H1 (cell line): Measurements from ENCODE around the gene F2.

Experiments used
- CEBPB ChIP-seq: IDR thresholded peaks from 2 replicates; pipeline ENCODE4 v1.6.1; 2012; ENCODE audit warnings: low read depth, low read length
- CTCF ChIP-seq, 3 experiments: IDR thresholded peaks; 1 replicate in 2 of 3; 2 replicates in 1 of 3; pipeline versions ENCODE4 v1.5.1 to v1.6.1; 2011; ENCODE audit warnings: low read length in 3 of 3, mild to moderate bottlenecking in 3 of 3, inconsistent platforms in 2 of 3, low read depth in 1 of 3, moderate library complexity in 1 of 3; ENCODE audit not compliant: insufficient read depth in 1 of 3; ENCODE audit errors: control extremely low read depth in 1 of 3
- KDM5A ChIP-seq: fragments of 200-600 bp; IDR thresholded peaks from 2 replicates; pipeline ENCODE4 v1.7.1; 2012; ENCODE audit warnings: mild to moderate bottlenecking, low read length, inconsistent platforms, mixed read lengths
- POLR2A ChIP-seq, 2 experiments: IDR thresholded peaks; 1 replicate in 1 of 2; 2 replicates in 1 of 2; pipeline ENCODE4 v1.6.1; 2011; ENCODE audit warnings: low read depth in 2 of 2, low read length in 2 of 2, mild to moderate bottlenecking in 2 of 2; ENCODE audit errors: control extremely low read depth in 1 of 2
- RAD21 ChIP-seq, 2 experiments: IDR thresholded peaks in 1 of 2; conservative IDR thresholded peaks in 1 of 2; 2 replicates each; pipeline ENCODE4 v1.6.1; 2011; ENCODE audit warnings: low read depth in 2 of 2, low read length in 2 of 2, improper control_type of control experiment in 1 of 2, inconsistent platforms in 1 of 2, mild to moderate bottlenecking in 1 of 2, moderate library complexity in 1 of 2
- RBBP5 ChIP-seq: IDR thresholded peaks from 2 replicates; pipeline ENCODE4 v1.7.1; 2012; ENCODE audit warnings: low read depth, mild to moderate bottlenecking, inconsistent platforms, low read length, moderate library complexity, borderline replicate concordance
- SAP30 ChIP-seq: fragments of 300-600 bp; sonication (generic); IDR thresholded peaks from 2 replicates; pipeline ENCODE4 v1.7.1; 2012; ENCODE audit warnings: low read length, moderate library complexity, mild to moderate bottlenecking, inconsistent platforms; ENCODE audit not compliant: insufficient read depth, insufficient replicate concordance

DNA sequence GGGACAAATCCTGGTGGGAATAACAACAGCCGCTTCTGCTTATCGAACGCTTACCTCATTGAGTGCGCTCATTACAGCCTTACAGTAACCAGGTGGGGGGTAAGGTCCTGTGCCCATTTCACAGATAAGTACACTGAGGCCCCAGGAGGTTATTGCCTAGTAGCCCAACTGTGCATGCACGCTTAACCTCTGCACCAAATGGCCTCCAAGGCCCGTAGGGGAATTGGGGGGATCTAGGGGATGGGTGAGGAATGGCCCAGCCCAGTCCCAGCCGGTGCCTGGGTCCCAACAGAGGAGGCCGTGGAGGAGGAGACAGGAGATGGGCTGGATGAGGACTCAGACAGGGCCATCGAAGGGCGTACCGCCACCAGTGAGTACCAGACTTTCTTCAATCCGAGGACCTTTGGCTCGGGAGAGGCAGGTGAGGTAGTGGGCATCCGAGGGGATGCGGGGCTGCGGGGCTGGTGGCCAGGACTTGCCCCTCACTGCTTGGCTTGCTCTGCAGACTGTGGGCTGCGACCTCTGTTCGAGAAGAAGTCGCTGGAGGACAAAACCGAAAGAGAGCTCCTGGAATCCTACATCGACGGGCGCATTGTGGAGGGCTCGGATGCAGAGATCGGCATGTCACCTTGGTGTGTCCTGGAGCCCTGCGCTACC, 7.3 kb downstream of the F2 start:
- TF ChIP-seq CTCF (IDR thresholded peaks at IDR 0.05; ENCODE audit: control extremely low read depth in 1 of 3, insufficient read depth in 1 of 3, low read depth in 1 of 3, low read length in 3 of 3) (no peak), POLR2A (IDR thresholded peaks at IDR 0.05; ENCODE audit: control extremely low read depth in 1 of 2, low read depth in 2 of 2, low read length in 2 of 2) (no peak), RBBP5 (no peak), KDM5A (no peak), CEBPB (no peak), RAD21 (IDR thresholded peaks at IDR 0.05 in 1 of 2, conservative IDR thresholded peaks at IDR 0.05 in 1 of 2; ENCODE audit: low read depth in 2 of 2, low read length in 2 of 2) (no peak), SAP30 (no peak)
